Heart left ventricle (tissue), 13 donors: ENCODE results near the gene HOXB7.

Experiments
- POLR2A ChIP-seq, 2 donors: fragments of 450-650 bp; IDR thresholded peaks; one replicate each; pipeline ENCODE4 v1.6.1; 2017; ENCODE audit warnings: antibody characterized with exemption in 2 of 2, mild to moderate bottlenecking in 2 of 2, moderate library complexity in 2 of 2
- TF ChIP-seq, protein P1 (sequence below), 12 donors: fragments of 200-600 bp; sonication (generic) in 4 of 12; IDR thresholded peaks; one replicate each; pipeline versions ENCODE4 v1.5.0 to v1.8.0; 2018 to 2022; ENCODE audit warnings: antibody characterized with exemption in 12 of 12, mild to moderate bottlenecking in 5 of 12
- donor health status: ischemic (EF 13 %, LVEDD 7.1; RV severe dilation, severe dysfunction).
- donor health status: DM: no; HTN: yes; CAD: no.
- donor health status: DM: no; HTN: no; CAD: no.
- donor health status: ischemic (EF 25% LVEDD 6.9; RV normal size, moderate dysfunction).
- donor health status: ischemic (EF 25% LVEDD 5.7; RV mildly dilated, moderate dysfunction).
- donor health status: ischemic (EF 35%, LVEDD 5.7; RV mildly dilated, moderate dysfunction).
- donor health status: nonischemic (EF 11% LVEDD 7.7; RV severe dilation, severe dysfunction).
- donor health status: DM: yes; HTN: yes; CAD: no.
- donor health status: PGD.
- donor health status: ischemic (EF 29% LVEDD 5.4; RV normal size, mild dysfunction).
- donor health status: nonischemic (EF 23%, LVEDD 6.1; RV moderate dilation, normal function).

DNA sequence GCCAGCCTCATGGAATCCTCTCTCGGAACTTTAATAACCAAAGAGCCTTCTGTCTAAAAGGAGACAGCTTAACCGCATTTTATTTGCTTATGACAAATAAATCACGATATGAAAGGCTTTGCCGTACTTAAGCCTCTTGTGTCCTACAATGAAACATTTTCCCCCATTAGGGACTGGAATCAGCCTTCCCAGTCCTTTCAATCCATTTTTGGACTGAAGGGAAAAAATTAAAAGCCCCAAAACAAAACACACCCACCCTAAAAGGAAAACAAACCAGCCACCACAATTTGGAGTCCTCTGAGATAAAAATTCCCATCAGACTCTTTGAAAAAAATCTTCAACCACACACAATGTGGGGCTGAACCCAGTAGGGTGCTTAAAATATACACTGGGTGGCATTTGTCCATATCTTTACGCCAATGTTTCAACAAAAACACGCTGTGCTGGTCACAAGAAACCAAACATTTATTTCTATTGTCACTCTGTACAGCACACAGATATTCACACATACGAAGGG lies 35.7 kb downstream of the HOXB7 start:
- TF ChIP-seq POLR2A (IDR thresholded peaks at IDR 0.05), result no peak
- TF ChIP-seq, protein P1, sequence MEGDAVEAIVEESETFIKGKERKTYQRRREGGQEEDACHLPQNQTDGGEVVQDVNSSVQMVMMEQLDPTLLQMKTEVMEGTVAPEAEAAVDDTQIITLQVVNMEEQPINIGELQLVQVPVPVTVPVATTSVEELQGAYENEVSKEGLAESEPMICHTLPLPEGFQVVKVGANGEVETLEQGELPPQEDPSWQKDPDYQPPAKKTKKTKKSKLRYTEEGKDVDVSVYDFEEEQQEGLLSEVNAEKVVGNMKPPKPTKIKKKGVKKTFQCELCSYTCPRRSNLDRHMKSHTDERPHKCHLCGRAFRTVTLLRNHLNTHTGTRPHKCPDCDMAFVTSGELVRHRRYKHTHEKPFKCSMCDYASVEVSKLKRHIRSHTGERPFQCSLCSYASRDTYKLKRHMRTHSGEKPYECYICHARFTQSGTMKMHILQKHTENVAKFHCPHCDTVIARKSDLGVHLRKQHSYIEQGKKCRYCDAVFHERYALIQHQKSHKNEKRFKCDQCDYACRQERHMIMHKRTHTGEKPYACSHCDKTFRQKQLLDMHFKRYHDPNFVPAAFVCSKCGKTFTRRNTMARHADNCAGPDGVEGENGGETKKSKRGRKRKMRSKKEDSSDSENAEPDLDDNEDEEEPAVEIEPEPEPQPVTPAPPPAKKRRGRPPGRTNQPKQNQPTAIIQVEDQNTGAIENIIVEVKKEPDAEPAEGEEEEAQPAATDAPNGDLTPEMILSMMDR (IDR thresholded peaks at IDR 0.05), result no peak
